Fibroblast of skin of abdomen (primary cell): ENCODE results near the gene TMPRSS15. TPM values are rescaled to one million over a fixed set of nuclear protein-coding genes. Genes with fewer than 3 reads are reported as not detected.

Experiments used
- DNase-seq: peaks from one replicate; pipeline ENCODE4 v3.0.0-alpha.2; 2013
- polyA plus RNA-seq, 2 experiments: library from polyadenylated mRNA; unstranded; fragments of 120-200 nt; gene quantifications; one replicate each; pipeline ENCODE4 v1.2.1, GENCODE V29; 2013; ENCODE audit not compliant: insufficient read length in 2 of 2

Gene TMPRSS15
- not detected for polyA plus RNA-seq (2013, experiment 1 of 2; ENCODE audit: insufficient read length)
- polyA plus RNA-seq (2013, experiment 2 of 2; ENCODE audit: insufficient read length), result not detected

DNA sequence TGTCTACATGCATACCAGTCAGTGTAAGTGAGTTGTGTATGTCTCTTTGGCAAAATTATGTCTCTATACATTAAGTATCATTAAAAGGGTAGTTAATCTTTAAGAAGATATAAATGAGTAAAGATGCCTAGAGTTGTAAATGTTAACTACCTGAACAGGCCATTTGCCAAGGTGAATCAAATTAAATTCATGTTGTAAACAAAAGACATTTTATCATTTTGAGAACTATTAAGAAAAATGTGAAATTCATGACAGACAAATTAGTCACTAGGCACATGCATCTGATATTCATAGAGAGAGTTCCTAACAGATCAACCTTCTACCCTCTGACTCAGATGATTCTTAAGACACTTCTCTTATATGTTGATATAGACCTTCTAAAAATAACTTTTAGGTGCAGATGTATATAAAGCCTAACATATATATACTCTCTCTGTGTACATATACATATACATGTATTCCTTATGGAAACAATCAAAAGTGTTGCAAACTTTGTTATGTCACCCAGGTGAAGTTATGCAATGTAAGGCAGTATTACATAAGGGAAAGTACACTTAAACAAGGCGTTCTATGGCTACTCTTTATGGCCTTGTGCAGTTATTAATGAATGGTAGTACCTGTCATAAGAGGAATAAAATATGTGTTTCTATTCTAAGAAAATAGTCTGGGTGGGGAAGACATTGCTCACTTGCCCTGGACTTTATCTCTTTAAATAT, at the start of gene TMPRSS15:
TMPRSS15 (minus strand) TSS at position 51 of the 716 bp plus-strand sequence. CDS start 163 bp downstream, outside the sequence.
- peak; percentile 1 for DNase-seq

DNA sequence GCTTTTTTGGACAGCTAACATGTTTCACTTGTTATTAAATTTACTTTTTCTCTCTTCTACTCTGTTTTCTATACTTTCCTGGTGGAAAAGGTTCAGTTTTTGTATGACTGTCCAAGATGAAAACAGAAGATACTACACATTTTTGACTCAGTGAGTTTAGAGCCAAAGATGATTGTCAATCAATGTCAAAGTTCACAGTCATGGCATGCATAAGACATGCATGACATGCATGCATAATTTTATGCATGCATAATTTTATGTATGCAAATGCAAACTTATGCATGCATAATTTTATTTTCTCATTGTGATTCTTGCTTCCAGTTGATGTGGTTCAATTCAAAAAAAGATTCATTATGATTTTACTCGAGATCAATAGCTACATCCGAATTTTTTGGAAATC, 48.1 kb upstream of the TMPRSS15 start:
- no peak for DNase-seq

DNA sequence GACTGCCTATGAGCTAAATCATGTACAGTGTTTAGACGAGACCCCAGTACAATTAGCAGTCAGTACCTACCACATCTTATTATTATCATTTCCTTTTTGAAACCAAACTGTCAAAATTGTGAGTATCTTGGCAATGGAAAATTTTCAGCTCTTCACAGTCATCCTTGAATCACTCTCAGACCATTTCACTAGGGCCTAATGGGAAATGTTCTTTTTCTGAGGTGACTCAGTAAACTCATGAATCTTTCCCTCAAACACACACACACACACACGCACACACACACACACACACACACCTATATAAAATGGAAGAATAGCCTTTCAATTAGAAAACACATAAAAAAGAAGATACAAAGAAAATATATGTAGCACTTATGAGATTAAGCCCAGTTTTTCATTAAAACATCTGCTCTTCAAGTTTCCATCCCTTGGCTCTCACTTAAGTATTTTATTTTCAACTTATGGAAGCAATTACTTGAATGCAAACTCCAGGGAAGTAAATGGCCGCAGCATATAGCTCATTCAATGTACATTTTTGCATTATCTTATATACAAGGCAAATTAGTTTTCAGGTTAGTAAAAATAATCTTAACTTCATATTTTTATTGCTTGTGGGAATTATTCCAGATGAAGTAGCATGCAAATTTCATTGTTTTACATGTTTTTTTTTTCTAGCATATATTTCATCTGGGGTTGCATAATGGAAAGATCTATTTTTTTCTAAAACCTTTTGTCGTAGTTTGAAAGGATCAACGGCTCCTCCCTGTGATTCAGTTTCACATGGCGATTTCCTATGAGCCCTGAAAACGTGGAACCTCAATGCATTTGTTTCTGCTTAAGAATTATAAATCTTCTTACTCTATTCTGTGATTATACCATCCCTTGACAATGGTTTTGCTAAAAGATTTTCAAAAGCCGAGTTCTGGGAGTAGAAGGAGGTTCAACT, 46.3 kb upstream of the TMPRSS15 start:
- DNase-seq, result peak; percentile 71

DNA sequence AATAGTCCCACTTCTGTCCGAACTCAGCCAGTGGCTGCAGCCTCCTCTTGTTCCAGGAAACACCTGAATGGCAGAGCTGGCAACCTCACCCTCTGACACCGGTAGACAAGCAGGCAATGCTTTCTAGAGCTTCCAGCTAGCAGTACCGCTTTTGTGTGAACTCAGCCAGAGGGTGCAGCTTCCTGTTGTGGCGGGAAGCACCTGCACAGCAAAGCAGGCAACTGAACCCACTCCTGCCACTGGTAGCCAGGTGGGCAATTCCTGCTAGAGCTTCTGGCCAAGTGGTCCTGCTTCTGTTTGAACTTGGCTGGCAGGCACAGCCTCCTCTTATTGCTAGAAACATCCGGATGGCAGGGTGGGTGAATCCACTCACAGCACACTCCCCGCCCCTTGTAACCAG, 40.1 kb upstream of the TMPRSS15 start:
- no peak for DNase-seq

- DNase-seq, result no peak
These were observed 39.5 kb upstream of the TMPRSS15 start for GRCh38 chr21:18443085-18443484.

DNA sequence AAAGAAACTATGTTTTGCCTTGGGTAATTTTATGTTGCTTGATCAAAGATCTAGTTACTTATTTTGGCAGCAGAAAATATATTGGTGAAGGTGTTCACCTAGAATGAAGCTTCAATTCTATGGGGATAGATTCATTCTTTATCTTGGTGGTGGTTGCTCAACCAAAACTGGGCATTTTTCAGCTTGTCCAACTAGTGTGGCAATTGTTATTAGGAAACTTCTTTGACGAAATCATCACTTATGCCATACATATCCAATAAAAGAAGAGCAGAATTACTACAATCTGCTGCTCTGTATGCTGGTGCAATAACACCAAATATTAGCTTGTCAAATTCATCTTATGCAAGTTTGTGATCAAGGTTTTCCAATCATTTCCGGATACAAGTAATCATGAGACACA, 26.8 kb upstream of the TMPRSS15 start:
- DNase-seq, result no peak

- DNase-seq, result no peak
These were observed 20.7 kb upstream of the TMPRSS15 start for GRCh38 chr21:18424276-18424675.

- DNase-seq, result no peak
These were observed 13.7 kb upstream of the TMPRSS15 start for GRCh38 chr21:18417141-18417790.

GRCh38 chr21:18411565-18411964, 8.0 kb upstream of the TMPRSS15 start:
- no peak for DNase-seq

DNA sequence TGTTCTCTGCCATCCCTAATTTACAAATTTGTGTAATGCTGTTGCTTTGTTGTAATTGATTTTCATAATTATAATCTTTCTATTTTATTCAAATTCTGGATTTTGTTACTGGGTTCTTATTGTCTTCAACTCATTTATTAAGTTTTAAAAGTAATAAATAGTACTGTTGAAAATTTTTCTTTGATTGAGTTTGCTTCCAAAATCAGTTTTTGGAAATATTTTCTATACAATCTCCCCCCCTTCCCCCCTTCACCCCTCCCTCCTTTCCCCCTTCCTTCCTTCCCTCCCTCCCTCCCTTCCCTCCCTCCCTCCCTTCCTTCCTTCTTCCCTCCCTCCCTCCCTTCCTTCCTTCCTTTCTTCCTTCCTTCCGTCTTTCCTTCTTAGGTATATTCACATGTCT, 6.0 kb upstream of the TMPRSS15 start:
- DNase-seq, result no peak

GRCh38 chr21:18398843-18399242, 4.7 kb downstream of the TMPRSS15 start:
- no peak for DNase-seq

DNA sequence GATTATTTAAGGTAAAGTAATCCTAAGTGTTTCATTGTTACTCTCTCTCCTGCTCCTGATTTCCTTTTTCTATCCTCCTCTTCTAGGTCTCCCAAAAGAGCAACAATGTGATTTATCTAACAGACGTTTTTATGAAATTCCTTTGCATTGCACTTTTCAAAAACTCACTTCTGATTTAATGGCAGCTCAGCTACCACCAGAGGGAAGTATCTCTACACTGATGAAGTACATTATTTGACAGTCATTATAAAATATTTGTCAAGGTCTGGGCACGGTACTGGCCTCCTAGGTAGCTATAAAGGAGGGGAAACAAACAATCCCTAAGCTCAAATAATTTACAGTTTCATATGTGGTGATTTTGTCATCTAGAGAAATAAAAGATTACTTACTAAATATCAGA, 15.6 kb downstream of the TMPRSS15 start:
- no peak for DNase-seq

- peak; percentile 30 for DNase-seq
These were observed 18.8 kb downstream of the TMPRSS15 start for GRCh38 chr21:18384771-18385170.

GRCh38 chr21:18382934-18383619, 20.5 kb downstream of the TMPRSS15 start:
- peak; percentile 7 for DNase-seq

GRCh38 chr21:18382141-18382540, 21.4 kb downstream of the TMPRSS15 start:
- no peak for DNase-seq

- DNase-seq, result peak; percentile 77
These were observed 30.0 kb downstream of the TMPRSS15 start for GRCh38 chr21:18373606-18374005.

GRCh38 chr21:18370301-18370700, 33.3 kb downstream of the TMPRSS15 start:
- no peak for DNase-seq

DNA sequence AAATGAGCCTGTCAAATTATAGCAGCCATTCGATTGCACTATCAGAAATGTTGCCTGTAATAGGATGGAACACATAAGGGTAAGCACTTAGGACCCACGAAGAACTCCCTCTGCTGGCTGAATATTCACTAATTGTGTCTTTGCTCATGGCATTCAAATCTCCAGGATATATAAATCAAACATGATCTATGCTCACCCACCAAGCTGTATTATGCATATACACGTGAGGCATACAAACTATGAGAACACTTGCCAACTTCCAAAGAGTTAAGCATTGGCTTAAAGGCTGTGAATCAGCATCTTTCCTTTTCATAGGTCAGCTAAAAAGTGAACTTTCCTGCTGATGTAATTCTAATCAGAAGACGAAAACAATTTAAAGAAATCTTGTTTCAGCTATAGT, 34.5 kb downstream of the TMPRSS15 start:
- DNase-seq, result peak; percentile 48

- peak; percentile 10 for DNase-seq
These were observed 35.4 kb downstream of the TMPRSS15 start for GRCh38 chr21:18368205-18368604.

DNA sequence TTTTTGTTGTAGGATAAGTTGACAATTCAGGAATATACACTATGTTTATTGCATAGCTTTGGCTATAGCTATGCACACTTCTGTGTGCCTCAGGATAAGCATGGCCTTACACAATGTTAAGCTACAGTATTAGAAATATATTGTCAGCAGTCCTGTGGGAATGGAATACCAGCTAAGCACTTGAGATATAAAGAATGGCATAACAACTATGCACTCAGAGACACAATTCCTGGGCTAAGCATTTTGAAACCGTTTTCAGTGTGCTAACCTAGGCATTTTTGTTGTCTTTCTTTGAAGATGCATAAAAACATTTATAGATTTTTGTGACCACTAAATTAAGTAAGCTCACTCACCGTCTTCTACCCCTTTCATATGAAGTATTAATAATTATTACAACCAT, 46.8 kb downstream of the TMPRSS15 start:
- DNase-seq, result no peak

DNA sequence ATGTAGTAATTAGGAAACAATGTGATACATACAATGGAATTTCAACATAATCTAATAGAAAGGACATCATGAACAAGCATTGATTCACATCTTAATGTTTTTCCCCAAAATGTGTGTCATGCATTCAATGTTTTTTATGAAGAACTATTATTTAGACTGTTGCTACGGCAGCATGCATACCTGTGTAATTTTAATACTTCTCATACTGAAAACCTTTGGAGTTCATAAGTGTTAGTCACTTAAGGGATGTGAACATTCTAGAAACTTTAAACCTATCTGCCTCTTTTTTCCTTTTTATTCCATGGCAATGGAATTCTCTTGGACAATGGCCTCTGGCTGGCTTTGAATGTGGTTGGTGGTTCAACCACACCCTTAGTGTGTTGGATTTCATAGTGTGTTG, 48.6 kb downstream of the TMPRSS15 start:
- peak; percentile 10 for DNase-seq

DNA sequence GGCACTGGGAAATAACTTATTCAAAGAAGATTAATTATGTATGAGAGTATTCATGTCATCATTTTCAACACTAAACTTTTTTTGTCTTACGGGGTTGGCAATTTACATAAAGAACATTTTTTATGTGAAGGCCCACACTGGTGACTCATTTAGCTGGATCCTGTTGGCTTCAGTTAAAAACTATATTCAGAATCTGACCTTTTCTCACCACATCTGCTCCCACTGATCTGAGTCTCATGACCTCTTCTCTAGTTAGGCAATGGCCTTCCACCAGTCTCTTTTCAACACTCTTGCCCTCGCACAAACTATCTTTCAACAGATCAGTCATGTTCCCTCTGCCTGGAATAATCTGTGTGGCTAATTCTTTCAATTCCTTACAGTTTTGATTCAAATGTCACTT, 53.4 kb downstream of the TMPRSS15 start:
- DNase-seq, result peak; percentile 66
